Esophagus squamous epithelium (tissue), 5 donors: Measurements from ENCODE around the gene ZNF497. TPM values are rescaled to one million over a fixed set of nuclear protein-coding genes. Genes with fewer than 3 reads are reported as not detected.
A peak's percentile ranks its signal among the peaks of the same experiment; 100 is the strongest.

Experiments used
- DNase-seq: peaks from one replicate; lab custom pipeline; 2025; lab: John Stamatoyannopoulos, UW
- H3K27ac ChIP-seq, 4 donors: fragments of 200-600 bp; sonication (generic); one replicate each; pipeline ENCODE4 v1.5.1; 2016 to 2019; ENCODE audit warnings: mild to moderate bottlenecking in 1 of 4
- H3K27me3 ChIP-seq, 4 donors: fragments of 200-600 bp; sonication (generic); 1 replicate in 3 of 4; 2 replicates in 1 of 4; pipeline versions ENCODE4 v1.5.1 to v1.6.0; 2017 to 2021; ENCODE audit warnings: antibody characterized with exemption in 1 of 4
- H3K36me3 ChIP-seq, 3 donors: fragments of 200-600 bp; sonication (generic); one replicate each; pipeline ENCODE4 v1.5.1; 2016 to 2019
- H3K4me1 ChIP-seq, 3 donors: fragments of 200-600 bp; sonication (generic); one replicate each; pipeline ENCODE4 v1.5.1; 2017 to 2019
- H3K4me3 ChIP-seq, 4 donors: fragments of 200-600 bp; sonication (generic); 1 replicate in 3 of 4; 2 replicates in 1 of 4; pipeline ENCODE4 v1.5.1; 2016 to 2019; ENCODE audit warnings: mild to moderate bottlenecking in 2 of 4, moderate library complexity in 1 of 4
- H3K9me3 ChIP-seq, 3 donors: fragments of 200-600 bp; sonication (generic); one replicate each; pipeline ENCODE4 v1.5.1; 2016 to 2019
- POLR2A ChIP-seq, 4 donors: fragments of 450-650 bp; IDR thresholded peaks; one replicate each; pipeline ENCODE4 v1.6.1; 2017; ENCODE audit warnings: antibody characterized with exemption in 4 of 4, mild to moderate bottlenecking in 4 of 4, moderate library complexity in 3 of 4
- WGBS, 2 donors: methylation state at CpG; one replicate each; pipeline ENCODE4 v1.1.5; 2018; 5-methylcytosine and 5-hydroxymethylcytosine counted together
- intact Hi-C: fragments of 100-400 bp; cut with DNase I; formaldehyde crosslinking; loops from one replicate; pipeline ENCODE4 v1.15.0; 2022
- small RNA-seq, 4 donors: library from RNA; depleted of rRNA; stranded (forward); fragments of <200 nt; gene quantifications; one replicate each; pipeline ENCODE3, GENCODE V24; 2016
- total RNA-seq, 4 donors: library from RNA; depleted of rRNA; stranded (reverse); fragments of >200 nt; gene quantifications; one replicate each; pipeline ENCODE4 v1.1.0, GENCODE V29; 2016
- TF ChIP-seq, protein P1 (sequence below), 6 experiments: fragments of 450-650 bp in 4 of 6; fragments of 200-600 bp in 2 of 6; sonication (generic) in 2 of 6; IDR thresholded peaks; one replicate each; pipeline ENCODE4 v1.5.1; 2016 to 2019; ENCODE audit warnings: antibody characterized with exemption in 6 of 6, mild to moderate bottlenecking in 4 of 6, moderate library complexity in 4 of 6
- donor health status: DM: yes; HTN: yes; CAD: no.

Gene ZNF497
- total RNA-seq, 4 donors from 2014 or later, result 0.87 to 1.9 (median 1.4) TPM

- Histone ChIP-seq H3K9me3 (no peaks in the 10 kb centered on the region), H3K36me3 (peaks cover 0 to 56% (median 0%) of the 10 kb centered on the region in 3 donors), H3K27me3 (no peaks in the 10 kb centered on the region), H3K27ac (peak within 1 kb of the TSS; percentile 80 to 96 (median 92)), H3K4me3 (peak within 1 kb of the TSS; percentile 61 to 94 (median 86)), H3K4me1 (peaks cover 6 to 35% (median 15%) of the 10 kb centered on the region in 3 donors)
- DNase-seq, result peak; percentile 92
- intact Hi-C loops, result no loop called here
- TF ChIP-seq, protein P1, sequence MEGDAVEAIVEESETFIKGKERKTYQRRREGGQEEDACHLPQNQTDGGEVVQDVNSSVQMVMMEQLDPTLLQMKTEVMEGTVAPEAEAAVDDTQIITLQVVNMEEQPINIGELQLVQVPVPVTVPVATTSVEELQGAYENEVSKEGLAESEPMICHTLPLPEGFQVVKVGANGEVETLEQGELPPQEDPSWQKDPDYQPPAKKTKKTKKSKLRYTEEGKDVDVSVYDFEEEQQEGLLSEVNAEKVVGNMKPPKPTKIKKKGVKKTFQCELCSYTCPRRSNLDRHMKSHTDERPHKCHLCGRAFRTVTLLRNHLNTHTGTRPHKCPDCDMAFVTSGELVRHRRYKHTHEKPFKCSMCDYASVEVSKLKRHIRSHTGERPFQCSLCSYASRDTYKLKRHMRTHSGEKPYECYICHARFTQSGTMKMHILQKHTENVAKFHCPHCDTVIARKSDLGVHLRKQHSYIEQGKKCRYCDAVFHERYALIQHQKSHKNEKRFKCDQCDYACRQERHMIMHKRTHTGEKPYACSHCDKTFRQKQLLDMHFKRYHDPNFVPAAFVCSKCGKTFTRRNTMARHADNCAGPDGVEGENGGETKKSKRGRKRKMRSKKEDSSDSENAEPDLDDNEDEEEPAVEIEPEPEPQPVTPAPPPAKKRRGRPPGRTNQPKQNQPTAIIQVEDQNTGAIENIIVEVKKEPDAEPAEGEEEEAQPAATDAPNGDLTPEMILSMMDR (IDR thresholded peaks at IDR 0.05), result peak in 4 of 6 experiments; percentile 21 to 52 (median 41)
- peak in 3 of 4 donors; percentile 31 to 82 (median 71) for TF ChIP-seq POLR2A (IDR thresholded peaks at IDR 0.05)
- 0 to 1% methylated on average over 39 to 47 of the region's 55 CpGs for WGBS, 2 donors
Observed at GRCh38 chr19:58305065-58305931, 57.3 kb downstream of the ZNF497 start, which contains the start of gene ERVK3-1. Gene ERVK3-1 (plus strand): TSS chr19:58305377. CDS start chr19:58312169, 6,792 bp downstream.

GRCh38 chr19:58304748-58305064, 57.8 kb downstream of the ZNF497 start:
- DNase-seq, result no peak
- WGBS, 2 donors, result 11 to 15% methylated on average over 7 of the region's 7 CpGs
- H3K27me3 ChIP-seq, result no peaks in the 10 kb centered on the region
- peak overlapping the region; percentile 80 to 96 (median 92) for H3K27ac ChIP-seq
- peaks cover 6 to 35% (median 15%) of the 10 kb centered on the region in 3 donors for H3K4me1 ChIP-seq
- no peak for TF ChIP-seq POLR2A (IDR thresholded peaks at IDR 0.05)
- TF ChIP-seq, protein P1 (IDR thresholded peaks at IDR 0.05), result no peak
- intact Hi-C loops, result no loop called here
- H3K9me3 ChIP-seq, result no peaks in the 10 kb centered on the region
- peak overlapping the region; percentile 61 to 94 (median 86) for H3K4me3 ChIP-seq
- peaks cover 0 to 56% (median 0%) of the 10 kb centered on the region in 3 donors for H3K36me3 ChIP-seq

Small RNA genes lying within 50 kb of the gene (small RNA-seq; reads per million reads assigned to genes)
- 0 reads per million in 4 donors for gene MIR4754
- gene MIR6806, result 0 reads per million in 4 donors
- gene RNA5SP473, result 0 to 0.60 (median 0.15) reads per million in 4 donors

Other genes with a start within 250 kb of the ZNF497 start
- gene ZNF329, start 212.0 kb downstream of the ZNF497 start, total RNA-seq, result 1 to 10 TPM; 3.0 to 6.7 (median 3.9) TPM
- gene ZNF274, start 179.7 kb downstream of the ZNF497 start, total RNA-seq, result 10 to 100 TPM; 20.4 to 28.6 (median 24.9) TPM
- gene ZNF544, start 133.8 kb downstream of the ZNF497 start, total RNA-seq, result 10 to 100 TPM; 19.1 to 53.4 (median 36.0) TPM
- 1 to 10 TPM; 3.5 to 6.7 (median 4.2) TPM for gene ZNF8, start 83.8 kb downstream of the ZNF497 start, total RNA-seq
- 10 to 100 TPM; 24.7 to 42.0 (median 38.0) TPM for gene ERVK3-1, start 57.4 kb downstream of the ZNF497 start, total RNA-seq
- 1 to 10 TPM; 2.2 to 3.2 (median 2.9) TPM for gene ZSCAN22, start 35.8 kb downstream of the ZNF497 start, total RNA-seq
- gene A1BG, start 9.3 kb downstream of the ZNF497 start, total RNA-seq, result 10 to 100 TPM in 2 of 4 donors, 1 to 10 TPM in 1, not detected in 1; 1.1 to 25.1 (median 13.9) TPM
- 1 to 10 TPM; 2.4 to 6.7 (median 3.3) TPM for gene ZNF837, start 18.3 kb upstream of the ZNF497 start, total RNA-seq
- 1,000 to 10,000 TPM; 1,292 to 2,917 (median 1,952) TPM for gene RPS5, start 24.5 kb upstream of the ZNF497 start, total RNA-seq
- 10 to 100 TPM in 2 of 4 donors, 1 to 10 TPM in 2; 5.0 to 30.5 (median 15.7) TPM for gene RNF225, start 32.9 kb upstream of the ZNF497 start, total RNA-seq
- gene ZNF584, start 45.9 kb upstream of the ZNF497 start, total RNA-seq, result 10 to 100 TPM in 2 of 4 donors, 1 to 10 TPM in 2; 8.5 to 13.4 (median 9.4) TPM
- 1 to 10 TPM; 2.0 to 5.3 (median 2.4) TPM for gene ZNF132, start 77.4 kb upstream of the ZNF497 start, total RNA-seq
- 10 to 100 TPM in 1 of 4 donors, 1 to 10 TPM in 3; 6.5 to 10.1 (median 8.0) TPM for gene ZNF324B, start 88.9 kb upstream of the ZNF497 start, total RNA-seq
- 10 to 100 TPM; 13.5 to 25.4 (median 20.2) TPM for gene ZNF324, start 104.3 kb upstream of the ZNF497 start, total RNA-seq
- 10 to 100 TPM in 3 of 4 donors, 1 to 10 TPM in 1; 6.0 to 13.3 (median 12.1) TPM for gene ZNF446, start 113.6 kb upstream of the ZNF497 start, total RNA-seq
- gene SLC27A5, start 149.2 kb upstream of the ZNF497 start, total RNA-seq, result 1 to 10 TPM; 1.9 to 5.3 (median 2.6) TPM
- 10 to 100 TPM in 1 of 4 donors, 1 to 10 TPM in 3; 6.9 to 11.1 (median 8.3) TPM for gene ZBTB45, start 157.1 kb upstream of the ZNF497 start, total RNA-seq
- gene TRIM28, start 181.3 kb upstream of the ZNF497 start, total RNA-seq, result 100 to 1,000 TPM; 150 to 198 (median 179) TPM
- 10 to 100 TPM; 76.5 to 99.5 (median 86.6) TPM for gene CHMP2A, start 192.4 kb upstream of the ZNF497 start, total RNA-seq
- 10 to 100 TPM; 22.0 to 37.4 (median 24.7) TPM for gene UBE2M, start 195.9 kb upstream of the ZNF497 start, total RNA-seq
- 10 to 100 TPM; 11.8 to 30.9 (median 21.7) TPM for gene MZF1, start 210.6 kb upstream of the ZNF497 start, total RNA-seq